Astrocyte (in vitro differentiated cells and primary cell): ENCODE measurements around the gene TRMT2A. TPM values are rescaled to one million over a fixed set of nuclear protein-coding genes. Genes with fewer than 3 reads are reported as not detected.

Experiments used
- DNase-seq: peaks from one replicate; pipeline ENCODE4 v3.0.0-alpha.2; 2010; ENCODE audit warnings: low read depth
- FAIRE-seq: peaks from 2 replicates; lab custom pipeline; 2011; peaks lifted over from hg19 to GRCh38; lab: Jason Lieb, UNC
- H2AFZ ChIP-seq: 2 replicates; pipeline ENCODE4 v1.6.0; 2012; ENCODE audit warnings: low read depth, low read length, inconsistent platforms
- H3K27ac ChIP-seq: 2 replicates; pipeline ENCODE4 v1.5.1; 2011; ENCODE audit warnings: low read depth, low read length, inconsistent platforms
- H3K27me3 ChIP-seq: 2 replicates; pipeline ENCODE4 v1.6.0; 2011; ENCODE audit warnings: low read length, inconsistent platforms; ENCODE audit not compliant: insufficient read depth
- H3K36me3 ChIP-seq: 2 replicates; pipeline ENCODE4 v1.5.1; 2011; ENCODE audit warnings: low read length, inconsistent platforms; ENCODE audit not compliant: insufficient read depth
- H3K4me1 ChIP-seq: 2 replicates; pipeline ENCODE4 v1.5.1; 2011; ENCODE audit warnings: low read length, inconsistent platforms; ENCODE audit not compliant: insufficient read depth
- H3K4me2 ChIP-seq: 2 replicates; pipeline ENCODE4 v1.6.0; 2012; ENCODE audit warnings: low read length, inconsistent platforms
- H3K4me3 ChIP-seq: 2 replicates; pipeline ENCODE4 v1.5.1; 2011; ENCODE audit warnings: low read depth, mild to moderate bottlenecking, low read length, inconsistent platforms; ENCODE audit not compliant: insufficient read depth
- H3K79me2 ChIP-seq: 2 replicates; pipeline ENCODE4 v1.6.0; 2012; ENCODE audit warnings: mild to moderate bottlenecking, low read length, inconsistent platforms; ENCODE audit not compliant: insufficient read depth
- H3K9ac ChIP-seq: 2 replicates; pipeline ENCODE4 v1.6.0; 2012; ENCODE audit warnings: mild to moderate bottlenecking, low read length, inconsistent platforms
- H3K9me3 ChIP-seq: 2 replicates; pipeline ENCODE4 v1.5.1; 2012; ENCODE audit warnings: low read depth, mild to moderate bottlenecking, low read length, inconsistent platforms; ENCODE audit not compliant: insufficient read depth
- H4K20me1 ChIP-seq: 2 replicates; pipeline ENCODE4 v1.6.0; 2012; ENCODE audit warnings: low read length, inconsistent platforms; ENCODE audit not compliant: insufficient read depth
- H3K27ac Mint-ChIP-seq: one replicate; pipeline ENCODE4 v1.8.0; 2021; ENCODE audit warnings: mild to moderate bottlenecking, mixed read lengths; ENCODE audit not compliant: unreplicated experiment
- H3K27me3 Mint-ChIP-seq: one replicate; pipeline ENCODE4 v1.8.0; 2021; ENCODE audit warnings: low read depth, mixed read lengths; ENCODE audit not compliant: unreplicated experiment
- H3K36me3 Mint-ChIP-seq: one replicate; pipeline ENCODE4 v1.8.0; 2021; ENCODE audit warnings: low read depth, mixed read lengths; ENCODE audit not compliant: unreplicated experiment
- H3K4me1 Mint-ChIP-seq: one replicate; pipeline ENCODE4 v1.8.0; 2021; ENCODE audit warnings: low read depth, mixed read lengths; ENCODE audit not compliant: unreplicated experiment
- H3K4me3 Mint-ChIP-seq: one replicate; pipeline ENCODE4 v1.8.0; 2021; ENCODE audit warnings: mild to moderate bottlenecking, moderate library complexity, mixed read lengths; ENCODE audit not compliant: unreplicated experiment
- H3K9me3 Mint-ChIP-seq: one replicate; pipeline ENCODE4 v1.8.0; 2021; ENCODE audit warnings: mild to moderate bottlenecking, mixed read lengths; ENCODE audit not compliant: unreplicated experiment
- CTCF ChIP-seq: IDR thresholded peaks from 2 replicates; pipeline ENCODE4 v1.5.1; 2011; ENCODE audit warnings: low read depth, mild to moderate bottlenecking, inconsistent platforms, low read length, moderate library complexity; ENCODE audit not compliant: insufficient read depth
- EZH2 ChIP-seq: IDR thresholded peaks from 2 replicates; pipeline ENCODE4 v1.6.1; 2012; ENCODE audit warnings: mild to moderate bottlenecking, low read length, inconsistent platforms; ENCODE audit not compliant: insufficient read depth
- total RNA-seq: library from RNA; stranded (reverse); gene quantifications from 2 replicates; pipeline ENCODE4 v1.2.1, GENCODE V29; 2021

TRMT2A gene
- total RNA-seq, 1 donor from 2014 or later, result 32.9 TPM

GRCh38 chr22:20147237-20147988 is 30.4 kb upstream of the TRMT2A start:
- Histone ChIP-seq H2AFZ (no peak overlapping the region), H3K36me3 (no peaks in the 10 kb centered on the region), H3K9me3 (no peaks in the 10 kb centered on the region), H3K9ac (no peak overlapping the region), H3K27ac (no peak overlapping the region), H3K79me2 (no peaks in the 10 kb centered on the region), H4K20me1 (peaks cover 5% of the 10 kb centered on the region), H3K4me1 (peaks cover under 1% of the 10 kb centered on the region), H3K4me2 (no peak overlapping the region), H3K27me3 (no peaks in the 10 kb centered on the region), H3K4me3 (no peak overlapping the region)
- DNase-seq (no peak), FAIRE-seq (no peak)
- peaks cover 4% of the 10 kb centered on the region for H3K4me1 Mint-ChIP-seq
- no peak overlapping the region for H3K27ac Mint-ChIP-seq
- TF ChIP-seq EZH2 (no peak), CTCF (no peak)
- H3K27me3 Mint-ChIP-seq, result no peaks in the 10 kb centered on the region
- peaks cover 3% of the 10 kb centered on the region for H3K36me3 Mint-ChIP-seq
- H3K4me3 Mint-ChIP-seq, result no peak overlapping the region
- H3K9me3 Mint-ChIP-seq, result no peaks in the 10 kb centered on the region

DNA sequence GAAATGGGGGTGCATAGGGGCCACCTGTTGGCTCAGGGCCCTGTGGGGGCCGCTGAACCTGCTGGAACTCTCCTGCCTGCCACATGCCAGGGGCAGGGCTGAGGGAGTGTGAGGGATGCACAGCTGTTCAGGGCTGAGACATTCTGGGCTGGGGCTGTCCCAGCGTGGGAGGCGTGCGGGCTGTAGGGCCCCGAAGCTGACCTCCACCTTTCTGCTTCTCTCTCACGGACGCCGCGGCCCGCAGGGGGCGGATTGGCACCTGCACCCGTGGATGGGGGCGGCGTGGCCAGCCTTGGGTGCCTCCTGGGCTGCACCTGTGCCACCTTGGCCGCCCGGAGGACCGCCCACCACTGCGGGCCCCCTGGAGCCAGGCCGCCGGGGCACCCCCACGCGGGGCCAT is 29.8 kb upstream of the TRMT2A start:
- Histone ChIP-seq H3K27me3 (no peaks in the 10 kb centered on the region), H3K4me2 (no peak overlapping the region), H3K27ac (no peak overlapping the region), H3K4me3 (no peak overlapping the region), H3K36me3 (no peaks in the 10 kb centered on the region), H3K4me1 (peaks cover 7% of the 10 kb centered on the region), H3K9ac (no peak overlapping the region), H4K20me1 (peaks cover 11% of the 10 kb centered on the region), H2AFZ (no peak overlapping the region), H3K9me3 (no peaks in the 10 kb centered on the region), H3K79me2 (no peaks in the 10 kb centered on the region)
- Mint-ChIP-seq H3K4me1 (peaks cover 6% of the 10 kb centered on the region), H3K9me3 (no peaks in the 10 kb centered on the region), H3K27me3 (no peaks in the 10 kb centered on the region), H3K27ac (no peak overlapping the region), H3K4me3 (no peak overlapping the region), H3K36me3 (peaks cover 3% of the 10 kb centered on the region)
- no peak for TF ChIP-seq CTCF
- no peak for TF ChIP-seq EZH2
- FAIRE-seq, result no peak
- no peak for DNase-seq

DNA sequence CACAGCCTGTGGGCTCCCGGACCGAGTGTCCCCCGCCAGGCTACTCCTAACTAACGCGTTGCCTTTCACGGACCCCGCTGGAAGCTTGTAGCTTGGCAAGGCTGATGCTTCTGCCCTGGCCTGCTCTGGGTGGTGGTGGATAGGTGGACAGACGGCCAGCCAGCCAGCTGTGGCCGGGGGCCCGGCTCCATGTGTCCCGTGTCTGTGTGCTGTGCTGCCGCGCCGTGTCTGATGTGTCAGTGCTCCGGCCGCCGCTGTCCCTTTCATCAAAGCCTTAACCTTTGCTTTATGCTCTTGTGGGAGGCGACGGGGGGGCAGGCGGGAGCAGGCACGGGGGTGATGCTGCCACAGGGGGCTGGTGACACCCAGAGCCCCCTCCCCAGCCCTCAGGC is 28.8 kb upstream of the TRMT2A start:
- Histone ChIP-seq H3K27me3 (no peaks in the 10 kb centered on the region), H3K27ac (no peak overlapping the region), H3K4me3 (no peak overlapping the region), H3K4me1 (peaks cover 15% of the 10 kb centered on the region), H3K36me3 (no peaks in the 10 kb centered on the region), H3K4me2 (no peak overlapping the region), H3K9me3 (no peaks in the 10 kb centered on the region), H3K79me2 (peaks cover 5% of the 10 kb centered on the region), H2AFZ (no peak overlapping the region), H4K20me1 (peaks cover 19% of the 10 kb centered on the region), H3K9ac (no peak overlapping the region)
- FAIRE-seq, result no peak
- Mint-ChIP-seq H3K4me3 (no peak overlapping the region), H3K27ac (no peak overlapping the region), H3K4me1 (peaks cover 7% of the 10 kb centered on the region), H3K36me3 (peaks cover 3% of the 10 kb centered on the region), H3K27me3 (no peaks in the 10 kb centered on the region), H3K9me3 (no peaks in the 10 kb centered on the region)
- DNase-seq, result no peak
- no peak for TF ChIP-seq CTCF
- no peak for TF ChIP-seq EZH2
